Measurements from ENCODE around the gene SCAMP3.

- TF ChIP-seq POLR2A (IDR thresholded peaks at IDR 0.05; ENCODE audit: low read depth, low read length): no peak
- no peak for TF ChIP-seq EZH2 (IDR thresholded peaks at IDR 0.05; ENCODE audit: borderline replicate concordance, control insufficient read depth, low read depth, low read length)
- no peak for TF ChIP-seq CTCF (IDR thresholded peaks at IDR 0.05 in 2 of 3, conservative IDR thresholded peaks at IDR 0.05 in 1 of 3; ENCODE audit: control insufficient read depth in 2 of 3, extremely low read depth in 1 of 3, insufficient read depth in 1 of 3, low read depth in 3 of 3, low read length in 3 of 3)
- TF ChIP-seq MXI1 (IDR thresholded peaks at IDR 0.05; ENCODE audit: low read depth, low read length): no peak
- no peak for TF ChIP-seq RAD51 (IDR thresholded peaks at IDR 0.05)
- TF ChIP-seq SMC3 (IDR thresholded peaks at IDR 0.05; ENCODE audit: borderline replicate concordance, low read length): no peak
- TF ChIP-seq MLLT1 (IDR thresholded peaks at IDR 0.05): no peak
- TF ChIP-seq E2F4 (IDR thresholded peaks at IDR 0.05; ENCODE audit: low read depth, low read length): no peak
- TF ChIP-seq RELA (IDR thresholded peaks at IDR 0.05; ENCODE audit: borderline replicate concordance, partially characterized antibody): no peak
- TF ChIP-seq TAF1 (IDR thresholded peaks at IDR 0.05; ENCODE audit: borderline replicate concordance, low read depth, low read length): no peak
Measured at GRCh38 chr1:155269381-155269780, 7.2 kb upstream of the SCAMP3 start.

All from GM12878 (cell line).